Erythroblast (primary cell): ENCODE data around the gene RASA3.
"Not testable (repeated sequence)": the region's sequence is repeated elsewhere in the genome, so short reads cannot be mapped to it uniquely, and the experiment has no call there.

Experiments
- DNase-seq, 2 experiments: peaks; one replicate each; lab custom pipeline; 2025; lab: John Stamatoyannopoulos, UW
- GATA1 ChIP-seq: IDR thresholded peaks from 2 replicates; pipeline ENCODE4 v1.6.1; 2011; ENCODE audit warnings: low read depth, mild to moderate bottlenecking, control low read depth, low read length, moderate library complexity
- POLR2A ChIP-seq: IDR thresholded peaks from 2 replicates; pipeline ENCODE4 v1.6.1; 2011; ENCODE audit warnings: mild to moderate bottlenecking, low read length

The RASA3 gene

GRCh38 chr13:114161644-114162532, 29.5 kb upstream of the RASA3 start:
- TF ChIP-seq POLR2A (no peak), GATA1 (no peak)
- no peak for DNase-seq

- DNase-seq = no peak
- no peak for TF ChIP-seq POLR2A
- no peak for TF ChIP-seq GATA1
These were observed 28.7 kb upstream of the RASA3 start for GRCh38 chr13:114161028-114161556.

- DNase-seq = not testable (repeated sequence)
These were observed 26.6 kb upstream of the RASA3 start for GRCh38 chr13:114158869-114159666.

- no peak for DNase-seq
- TF ChIP-seq GATA1 = no peak
- TF ChIP-seq POLR2A = no peak
These were observed 25.6 kb upstream of the RASA3 start for GRCh38 chr13:114157869-114158495.

GRCh38 chr13:114155926-114156883, 23.8 kb upstream of the RASA3 start:
- TF ChIP-seq GATA1 (no peak), POLR2A (no peak)
- no peak for DNase-seq

GRCh38 chr13:114155320-114155719, 22.9 kb upstream of the RASA3 start:
- TF ChIP-seq POLR2A = no peak
- TF ChIP-seq GATA1 = no peak
- no peak for DNase-seq

- no peak for TF ChIP-seq POLR2A
- TF ChIP-seq GATA1 = no peak
- no peak for DNase-seq
These were observed 22.1 kb upstream of the RASA3 start for GRCh38 chr13:114154476-114154875.

GRCh38 chr13:114153485-114154080, 21.2 kb upstream of the RASA3 start:
- TF ChIP-seq POLR2A = no peak
- no peak for TF ChIP-seq GATA1

GRCh38 chr13:114152831-114153371, 20.5 kb upstream of the RASA3 start:
- TF ChIP-seq GATA1 = no peak
- TF ChIP-seq POLR2A = no peak
- no peak for DNase-seq

More at GRCh38 chr13:114153485-114154080, 21.2 kb upstream of the RASA3 start:
- DNase-seq = no peak

- no peak for TF ChIP-seq GATA1
- no peak for TF ChIP-seq POLR2A
- DNase-seq = no peak
These were observed 19.8 kb upstream of the RASA3 start for GRCh38 chr13:114152285-114152645.

GRCh38 chr13:114151565-114152284, 19.3 kb upstream of the RASA3 start:
- no peak for DNase-seq
- TF ChIP-seq POLR2A (no peak), GATA1 (no peak)
